Neural progenitor cell (in vitro differentiated cells): ENCODE measurements around the gene XG. TPM values are rescaled to one million over a fixed set of nuclear protein-coding genes. Genes with fewer than 3 reads are reported as not detected.
A peak's percentile ranks its signal among the peaks of the same experiment; 100 is the strongest.
"Not testable (repeated sequence)": the region's sequence is repeated elsewhere in the genome, so short reads cannot be mapped to it uniquely, and the experiment has no call there.

Experiments
- DNase-seq: peaks from one replicate; pipeline ENCODE4 v3.0.0-alpha.2; 2016; ENCODE audit warnings: low spot score
- H2AFZ ChIP-seq: fragments of 200-600 bp; sonication (generic); replicated peaks from 2 replicates; pipeline ENCODE4 v1.6.1; 2016; ENCODE audit warnings: antibody characterized with exemption
- H3F3A ChIP-seq: fragments of 200-600 bp; sonication (generic); 2 replicates; pipeline ENCODE4 v1.6.1; 2016; ENCODE audit warnings: antibody characterized with exemption, low read depth
- H3K27ac ChIP-seq: fragments of 200-600 bp; sonication (generic); 2 replicates; pipeline ENCODE4 v1.5.1; 2016; ENCODE audit warnings: mild to moderate bottlenecking
- H3K27me3 ChIP-seq: fragments of 200-600 bp; sonication (generic); 2 replicates; pipeline ENCODE4 v1.6.1; 2016; ENCODE audit warnings: mild to moderate bottlenecking, moderate library complexity
- H3K36me3 ChIP-seq: fragments of 200-600 bp; sonication (generic); 2 replicates; pipeline ENCODE4 v1.5.1; 2016
- H3K4me1 ChIP-seq: fragments of 200-600 bp; sonication (generic); 2 replicates; pipeline ENCODE4 v1.6.1; 2016; ENCODE audit warnings: mixed run types
- H3K4me2 ChIP-seq: fragments of 200-600 bp; sonication (generic); 2 replicates; pipeline ENCODE4 v1.6.1; 2016
- H3K4me3 ChIP-seq: fragments of 200-600 bp; sonication (generic); 2 replicates; pipeline ENCODE4 v1.5.1; 2016
- H3K79me2 ChIP-seq: fragments of 200-600 bp; sonication (generic); 2 replicates; pipeline ENCODE4 v1.6.1; 2016; ENCODE audit warnings: low read depth
- H3K9ac ChIP-seq: fragments of 200-600 bp; sonication (generic); 2 replicates; pipeline ENCODE4 v1.6.1; 2016
- H3K9me3 ChIP-seq: fragments of 200-600 bp; sonication (generic); 2 replicates; pipeline ENCODE4 v1.5.1; 2016; ENCODE audit warnings: low read depth
- H4K20me1 ChIP-seq: fragments of 200-600 bp; sonication (generic); 2 replicates; pipeline ENCODE4 v1.6.1; 2016; ENCODE audit warnings: low read depth
- H3K27ac Mint-ChIP-seq: 3 replicates; pipeline ENCODE4 v1.8.0; 2021; ENCODE audit warnings: mixed read lengths
- H3K27me3 Mint-ChIP-seq: 2 replicates; pipeline ENCODE4 v1.8.0; 2022; ENCODE audit warnings: low read depth, mild to moderate bottlenecking, inconsistent platforms, moderate library complexity, mixed read lengths; ENCODE audit not compliant: insufficient read depth
- H3K36me3 Mint-ChIP-seq: 3 replicates; pipeline ENCODE4 v1.8.0; 2021; ENCODE audit warnings: mixed read lengths
- H3K4me1 Mint-ChIP-seq: 3 replicates; pipeline ENCODE4 v1.8.0; 2021; ENCODE audit warnings: mixed read lengths
- H3K4me3 Mint-ChIP-seq: 3 replicates; pipeline ENCODE4 v1.8.0; 2021; ENCODE audit warnings: mild to moderate bottlenecking, moderate library complexity, mixed read lengths
- H3K9me3 Mint-ChIP-seq: 3 replicates; pipeline ENCODE4 v1.8.0; 2020; ENCODE audit warnings: mixed read lengths
- CTCF ChIP-seq: fragments of 200-600 bp; sonication (generic); IDR thresholded peaks from 2 replicates; pipeline ENCODE4 v1.5.1; 2017; ENCODE audit warnings: antibody characterized with exemption, mild to moderate bottlenecking
- EZH2 ChIP-seq: fragments of 200-600 bp; sonication (generic); IDR thresholded peaks from 2 replicates; pipeline ENCODE4 v1.6.1; 2017; ENCODE audit warnings: antibody characterized with exemption, mild to moderate bottlenecking, moderate library complexity
- EZH2phosphoT487 ChIP-seq: fragments of 200-600 bp; sonication (generic); IDR thresholded peaks from 2 replicates; pipeline ENCODE4 v1.6.1; 2017; ENCODE audit warnings: antibody characterized with exemption
- total RNA-seq: library from RNA; depleted of rRNA; stranded (reverse); fragments of >200 nt; gene quantifications from 2 replicates; pipeline ENCODE4 v1.2.3, GENCODE V29; 2015; ENCODE audit warnings: low replicate concordance

The XG gene
- total RNA-seq, 1 donor from 2014 or later: not detected

- Mint-ChIP-seq H3K4me3 (no peak overlapping the region), H3K36me3 (no peaks in the 10 kb centered on the region), H3K27me3 (peaks cover 4% of the 10 kb centered on the region), H3K4me1 (no peaks in the 10 kb centered on the region), H3K27ac (no peak overlapping the region), H3K9me3 (peaks cover 6% of the 10 kb centered on the region)
- Histone ChIP-seq H2AFZ (no peak overlapping the region), H3K9me3 (no peaks in the 10 kb centered on the region), H3K36me3 (no peaks in the 10 kb centered on the region), H3K27me3 (no peaks in the 10 kb centered on the region), H3K4me1 (no peaks in the 10 kb centered on the region), H3K79me2 (no peaks in the 10 kb centered on the region), H3F3A (no peaks in the 10 kb centered on the region), H3K27ac (no peak overlapping the region), H3K4me2 (no peak overlapping the region), H3K9ac (no peak overlapping the region), H3K4me3 (no peak overlapping the region), H4K20me1 (no peaks in the 10 kb centered on the region)
- no peak for DNase-seq
- no peak for TF ChIP-seq EZH2
- no peak for TF ChIP-seq CTCF
- no peak for TF ChIP-seq EZH2phosphoT487
Observed at GRCh38 chrX:2756548-2756947, 4.7 kb downstream of the XG start.

- Histone ChIP-seq H3K4me2 (no peak overlapping the region), H3K27me3 (no peaks in the 10 kb centered on the region), H3K4me3 (no peak overlapping the region), H2AFZ (no peak overlapping the region), H4K20me1 (no peaks in the 10 kb centered on the region), H3K9ac (no peak overlapping the region), H3K4me1 (no peaks in the 10 kb centered on the region), H3K79me2 (no peaks in the 10 kb centered on the region), H3K9me3 (no peaks in the 10 kb centered on the region), H3F3A (no peaks in the 10 kb centered on the region), H3K27ac (no peak overlapping the region), H3K36me3 (no peaks in the 10 kb centered on the region)
- Mint-ChIP-seq H3K4me1 (peaks cover 8% of the 10 kb centered on the region), H3K27me3 (peaks cover 7% of the 10 kb centered on the region), H3K27ac (no peak overlapping the region), H3K4me3 (no peak overlapping the region), H3K9me3 (peaks cover 6% of the 10 kb centered on the region), H3K36me3 (no peaks in the 10 kb centered on the region)
- DNase-seq: no peak
- no peak for TF ChIP-seq EZH2phosphoT487
- TF ChIP-seq EZH2: no peak
- no peak for TF ChIP-seq CTCF
Observed at GRCh38 chrX:2761246-2761645, 9.4 kb downstream of the XG start.

- not testable (repeated sequence) for H3K27ac Mint-ChIP-seq, H2AFZ ChIP-seq, H3K36me3 Mint-ChIP-seq, H3K4me1 ChIP-seq, H3K9me3 Mint-ChIP-seq, H4K20me1 ChIP-seq, H3K27ac ChIP-seq, H3K9me3 ChIP-seq, H3K9ac ChIP-seq, H3K36me3 ChIP-seq, H3F3A ChIP-seq, H3K27me3 ChIP-seq, H3K27me3 Mint-ChIP-seq, H3K4me2 ChIP-seq, DNase-seq, H3K4me3 ChIP-seq, H3K4me3 Mint-ChIP-seq, H3K79me2 ChIP-seq
- peaks cover 18% of the 10 kb centered on the region for H3K4me1 Mint-ChIP-seq
Observed at GRCh38 chrX:2762671-2763070, 10.8 kb downstream of the XG start.

- not testable (repeated sequence) for H3K79me2 ChIP-seq, H2AFZ ChIP-seq, DNase-seq, H3K27ac ChIP-seq, H3K27me3 Mint-ChIP-seq, H3K4me2 ChIP-seq, H3K9ac ChIP-seq, H3K4me3 ChIP-seq, H3K9me3 ChIP-seq, H3F3A ChIP-seq, H3K4me1 ChIP-seq, H3K36me3 Mint-ChIP-seq, H3K27me3 ChIP-seq, H3K36me3 ChIP-seq, H4K20me1 ChIP-seq, H3K4me3 Mint-ChIP-seq, H3K9me3 Mint-ChIP-seq
- H3K4me1 Mint-ChIP-seq: peaks cover 25% of the 10 kb centered on the region
- peak overlapping the region; percentile 61 for H3K27ac Mint-ChIP-seq
Observed at GRCh38 chrX:2764766-2765548, 13.1 kb downstream of the XG start.
